ENCODE data around the gene RASGRF2. TPM values are rescaled to one million over a fixed set of nuclear protein-coding genes. Genes with fewer than 3 reads are reported as not detected.
"Not testable (repeated sequence)": the region's sequence is repeated elsewhere in the genome, so short reads cannot be mapped to it uniquely, and the experiment has no call there.

RASGRF2 gene
- total RNA-seq, 1 experiment from 2014 or later: 6.7 TPM

- Histone ChIP-seq H3K4me3 (no peak overlapping the region), H3K27ac (no peak overlapping the region), H3K27me3 (no peaks in the 10 kb centered on the region), H3K9me3 (replicated peaks) (no peaks in the 10 kb centered on the region), H3K36me3 (no peaks in the 10 kb centered on the region), H3K4me1 (peaks cover 6% of the 10 kb centered on the region)
- DNase-seq: no peak
Observed at GRCh38 chr5:81010336-81011169, 50.4 kb downstream of the RASGRF2 start.

- peak; percentile 35 to 45 for DNase-seq
- no peaks in the 10 kb centered on the region for H3K9me3 ChIP-seq (replicated peaks)
- peaks cover 14% of the 10 kb centered on the region for H3K4me1 ChIP-seq
- H3K27ac ChIP-seq: no peak overlapping the region
- H3K27me3 ChIP-seq: no peaks in the 10 kb centered on the region
- H3K4me3 ChIP-seq: no peak overlapping the region
- H3K36me3 ChIP-seq: no peaks in the 10 kb centered on the region
Observed at GRCh38 chr5:81014348-81014747, 54.2 kb downstream of the RASGRF2 start.

GRCh38 chr5:81016116-81016515 lies 56.0 kb downstream of the RASGRF2 start:
- peaks cover 14% of the 10 kb centered on the region for H3K4me1 ChIP-seq
- no peaks in the 10 kb centered on the region for H3K27me3 ChIP-seq
- no peak overlapping the region for H3K27ac ChIP-seq
- no peaks in the 10 kb centered on the region for H3K9me3 ChIP-seq (replicated peaks)
- H3K4me3 ChIP-seq: no peak overlapping the region
- peak in 1 of 2 experiments; percentile 41 for DNase-seq
- H3K36me3 ChIP-seq: no peaks in the 10 kb centered on the region

- H3K27ac ChIP-seq: no peak overlapping the region
- H3K4me3 ChIP-seq: no peak overlapping the region
- no peak for DNase-seq
- peaks cover 14% of the 10 kb centered on the region for H3K4me1 ChIP-seq
- no peaks in the 10 kb centered on the region for H3K27me3 ChIP-seq
- H3K36me3 ChIP-seq: no peaks in the 10 kb centered on the region
- H3K9me3 ChIP-seq (replicated peaks): no peaks in the 10 kb centered on the region
Observed at GRCh38 chr5:81017320-81017719, 57.2 kb downstream of the RASGRF2 start.

- H3K27ac ChIP-seq; H3K4me3 ChIP-seq; H3K27me3 ChIP-seq; H3K9me3 ChIP-seq (replicated peaks); DNase-seq; H3K36me3 ChIP-seq: not testable (repeated sequence)
- H3K4me1 ChIP-seq: peaks cover 20% of the 10 kb centered on the region
Observed at GRCh38 chr5:81018608-81019007, 58.4 kb downstream of the RASGRF2 start.

- DNase-seq: no peak
- peaks cover 20% of the 10 kb centered on the region for H3K4me1 ChIP-seq
- no peaks in the 10 kb centered on the region for H3K36me3 ChIP-seq
- H3K27me3 ChIP-seq: no peaks in the 10 kb centered on the region
- H3K4me3 ChIP-seq: no peak overlapping the region
- H3K27ac ChIP-seq: no peak overlapping the region
- H3K9me3 ChIP-seq (replicated peaks): no peaks in the 10 kb centered on the region
Observed at GRCh38 chr5:81019748-81020147, 59.6 kb downstream of the RASGRF2 start.

GRCh38 chr5:81020478-81021167 lies 60.5 kb downstream of the RASGRF2 start:
- DNase-seq: no peak
- no peaks in the 10 kb centered on the region for H3K9me3 ChIP-seq (replicated peaks)

GRCh38 chr5:81021486-81021885 lies 61.3 kb downstream of the RASGRF2 start:
- Histone ChIP-seq H3K27me3 (no peaks in the 10 kb centered on the region), H3K4me3 (no peak overlapping the region), H3K9me3 (replicated peaks) (no peaks in the 10 kb centered on the region), H3K27ac (no peak overlapping the region), H3K4me1 (peaks cover 11% of the 10 kb centered on the region), H3K36me3 (no peaks in the 10 kb centered on the region)
- no peak for DNase-seq

More at GRCh38 chr5:81020478-81021167, 60.5 kb downstream of the RASGRF2 start:
- no peak overlapping the region for H3K4me3 ChIP-seq
- no peaks in the 10 kb centered on the region for H3K27me3 ChIP-seq
- H3K36me3 ChIP-seq: no peaks in the 10 kb centered on the region
- H3K4me1 ChIP-seq: peaks cover 18% of the 10 kb centered on the region
- H3K27ac ChIP-seq: no peak overlapping the region

GRCh38 chr5:81021951-81022687 lies 62.0 kb downstream of the RASGRF2 start:
- Histone ChIP-seq H3K4me3 (no peak overlapping the region), H3K36me3 (no peaks in the 10 kb centered on the region), H3K27ac (no peak overlapping the region)

GRCh38 chr5:81022688-81023084 lies 62.5 kb downstream of the RASGRF2 start:
- no peak overlapping the region for H3K4me3 ChIP-seq
- no peak for DNase-seq
- peaks cover 10% of the 10 kb centered on the region for H3K4me1 ChIP-seq
- no peaks in the 10 kb centered on the region for H3K9me3 ChIP-seq (replicated peaks)
- no peak overlapping the region for H3K27ac ChIP-seq
- no peaks in the 10 kb centered on the region for H3K27me3 ChIP-seq
- H3K36me3 ChIP-seq: no peaks in the 10 kb centered on the region

More at GRCh38 chr5:81021951-81022687, 62.0 kb downstream of the RASGRF2 start:
- Histone ChIP-seq H3K4me1 (peaks cover 10% of the 10 kb centered on the region), H3K27me3 (no peaks in the 10 kb centered on the region), H3K9me3 (replicated peaks) (no peaks in the 10 kb centered on the region)
- DNase-seq: no peak

GRCh38 chr5:81023261-81023970 lies 63.3 kb downstream of the RASGRF2 start:
- Histone ChIP-seq H3K4me3 (no peak overlapping the region), H3K9me3 (replicated peaks) (no peaks in the 10 kb centered on the region), H3K27me3 (no peaks in the 10 kb centered on the region), H3K4me1 (peaks cover 10% of the 10 kb centered on the region), H3K36me3 (no peaks in the 10 kb centered on the region), H3K27ac (peak overlapping the region; percentile 30)
- DNase-seq: peak; percentile 63 to 76

GRCh38 chr5:81027481-81028058 lies 67.4 kb downstream of the RASGRF2 start:
- peaks cover 10% of the 10 kb centered on the region for H3K9me3 ChIP-seq (replicated peaks)
- H3K27ac ChIP-seq: no peak overlapping the region
- H3K27me3 ChIP-seq: no peaks in the 10 kb centered on the region
- peaks cover 10% of the 10 kb centered on the region for H3K4me1 ChIP-seq
- DNase-seq: no peak
- no peak overlapping the region for H3K4me3 ChIP-seq
- no peaks in the 10 kb centered on the region for H3K36me3 ChIP-seq

GRCh38 chr5:81028888-81029287 lies 68.7 kb downstream of the RASGRF2 start:
- H3K27me3 ChIP-seq; H3K4me1 ChIP-seq; H3K36me3 ChIP-seq; DNase-seq; H3K4me3 ChIP-seq; H3K27ac ChIP-seq; H3K9me3 ChIP-seq (replicated peaks): not testable (repeated sequence)

GRCh38 chr5:81029736-81030135 lies 69.6 kb downstream of the RASGRF2 start:
- not testable (repeated sequence) for H3K27me3 ChIP-seq; H3K9me3 ChIP-seq (replicated peaks); DNase-seq; H3K4me3 ChIP-seq; H3K27ac ChIP-seq; H3K4me1 ChIP-seq; H3K36me3 ChIP-seq
